CD4-positive, alpha-beta T cell treated with Interleukin-6 for 4 hours (primary cell): ENCODE measurements around the gene A4GALT.

Source experiments
- DNase-seq: peaks from one replicate; pipeline ENCODE4 v3.0.0-alpha.2; 2020; ENCODE audit warnings: mixed read lengths

Gene A4GALT

DNA sequence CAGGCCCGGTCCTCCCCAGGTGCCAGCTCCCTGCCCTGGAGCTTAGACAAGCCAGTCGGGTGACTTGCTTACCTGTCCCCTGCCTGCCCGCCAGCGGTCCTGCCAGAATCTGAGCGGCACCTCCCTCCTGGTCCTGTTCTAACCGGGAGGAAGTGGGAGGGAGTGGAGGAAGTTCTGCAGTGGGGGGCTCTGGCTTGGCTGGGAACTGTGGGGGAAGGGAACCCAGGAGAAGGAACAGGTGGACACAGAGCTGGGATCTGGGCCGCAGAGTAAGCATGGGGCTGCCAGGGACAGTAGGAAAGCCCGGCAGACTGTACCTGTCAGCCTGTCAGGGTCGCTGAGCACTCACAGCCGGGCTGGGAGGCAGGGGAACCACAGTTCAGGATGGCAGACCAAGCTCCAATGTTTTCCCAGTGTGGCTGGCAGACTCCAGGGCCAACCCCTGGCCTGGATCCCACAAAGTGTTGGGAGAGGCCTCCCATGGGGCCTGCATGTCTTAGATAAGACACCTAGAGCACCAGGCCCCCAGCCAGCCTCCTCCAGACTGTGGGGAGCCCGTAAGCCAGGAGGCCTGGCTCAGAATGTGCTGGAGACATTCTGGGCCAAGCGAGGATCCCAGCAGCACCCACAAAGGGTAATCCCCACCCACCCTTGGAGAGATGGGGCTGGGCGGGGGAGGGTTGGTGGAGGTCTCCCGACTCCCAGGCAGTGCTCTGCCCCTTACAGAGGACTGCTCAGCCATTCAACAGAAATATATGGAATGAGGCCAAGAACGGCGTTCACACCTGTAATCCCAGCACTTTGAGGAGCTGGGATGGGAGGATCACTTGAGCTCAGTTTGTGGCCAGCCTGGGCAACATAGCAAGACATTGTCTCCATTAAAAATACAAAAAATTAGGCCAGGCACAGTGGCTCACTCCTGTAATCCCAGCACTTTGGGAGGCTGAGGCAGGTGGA lies 73.8 kb downstream of the A4GALT start:
- DNase-seq, result no peak

DNA sequence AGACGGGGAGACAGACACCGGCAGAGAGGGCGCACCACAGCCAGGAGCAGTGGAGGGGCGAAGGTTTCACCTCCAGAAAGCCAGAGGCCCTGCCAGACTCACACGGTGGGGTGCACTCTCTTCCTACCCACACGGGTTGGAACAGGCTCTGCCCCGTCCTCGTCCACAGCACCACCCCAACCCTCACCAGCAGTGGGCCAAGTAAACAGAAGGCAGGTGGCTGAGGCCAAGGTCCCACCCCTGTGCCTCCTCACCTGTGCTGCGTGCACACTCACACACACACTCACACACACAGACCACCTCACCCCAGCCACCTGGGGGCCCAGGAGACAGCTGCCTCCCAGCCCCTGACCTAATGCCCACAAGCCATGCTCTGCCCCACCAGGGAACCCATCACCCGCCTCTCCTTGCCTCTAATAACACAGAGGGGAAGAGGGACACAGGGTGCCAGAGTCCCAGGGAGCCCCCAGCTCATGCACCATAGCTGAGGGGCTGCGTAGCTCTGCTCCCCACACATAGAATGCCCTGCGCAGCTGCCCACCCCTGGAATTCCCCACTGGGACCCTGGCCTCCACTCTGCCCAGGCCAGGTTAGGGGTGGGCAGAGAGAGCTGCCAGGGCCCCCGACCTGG lies 74.6 kb downstream of the A4GALT start:
- no peak for DNase-seq

DNA sequence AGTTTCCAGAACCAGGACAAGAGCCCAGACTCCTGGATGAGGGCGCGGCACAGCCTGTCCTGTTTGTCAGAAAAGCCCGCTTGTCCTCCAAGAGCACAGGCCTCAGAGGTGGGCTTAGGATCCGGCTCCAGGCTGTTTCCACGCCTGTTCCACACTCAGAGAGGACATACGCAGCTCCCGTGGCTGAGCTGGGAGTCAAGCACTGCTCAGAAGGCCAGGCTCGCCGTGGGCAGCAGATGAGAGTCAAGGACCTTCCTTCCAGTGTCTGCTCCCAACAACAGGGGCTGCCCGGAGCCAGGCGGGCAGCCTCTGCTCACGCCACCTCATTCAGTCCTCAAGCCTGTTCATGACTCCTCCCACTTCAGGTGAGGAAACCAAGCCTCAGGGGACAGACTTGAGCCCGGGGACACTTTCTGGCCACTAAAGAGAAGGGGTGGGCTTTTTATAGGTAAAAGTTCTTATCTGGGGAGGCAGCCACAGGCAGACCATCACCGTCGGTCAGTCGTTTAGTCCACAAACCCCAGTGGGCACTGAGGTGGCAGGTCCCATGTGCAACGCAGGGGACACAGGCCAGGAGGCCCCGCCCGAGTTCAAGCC lies 75.2 kb downstream of the A4GALT start:
- no peak for DNase-seq

DNA sequence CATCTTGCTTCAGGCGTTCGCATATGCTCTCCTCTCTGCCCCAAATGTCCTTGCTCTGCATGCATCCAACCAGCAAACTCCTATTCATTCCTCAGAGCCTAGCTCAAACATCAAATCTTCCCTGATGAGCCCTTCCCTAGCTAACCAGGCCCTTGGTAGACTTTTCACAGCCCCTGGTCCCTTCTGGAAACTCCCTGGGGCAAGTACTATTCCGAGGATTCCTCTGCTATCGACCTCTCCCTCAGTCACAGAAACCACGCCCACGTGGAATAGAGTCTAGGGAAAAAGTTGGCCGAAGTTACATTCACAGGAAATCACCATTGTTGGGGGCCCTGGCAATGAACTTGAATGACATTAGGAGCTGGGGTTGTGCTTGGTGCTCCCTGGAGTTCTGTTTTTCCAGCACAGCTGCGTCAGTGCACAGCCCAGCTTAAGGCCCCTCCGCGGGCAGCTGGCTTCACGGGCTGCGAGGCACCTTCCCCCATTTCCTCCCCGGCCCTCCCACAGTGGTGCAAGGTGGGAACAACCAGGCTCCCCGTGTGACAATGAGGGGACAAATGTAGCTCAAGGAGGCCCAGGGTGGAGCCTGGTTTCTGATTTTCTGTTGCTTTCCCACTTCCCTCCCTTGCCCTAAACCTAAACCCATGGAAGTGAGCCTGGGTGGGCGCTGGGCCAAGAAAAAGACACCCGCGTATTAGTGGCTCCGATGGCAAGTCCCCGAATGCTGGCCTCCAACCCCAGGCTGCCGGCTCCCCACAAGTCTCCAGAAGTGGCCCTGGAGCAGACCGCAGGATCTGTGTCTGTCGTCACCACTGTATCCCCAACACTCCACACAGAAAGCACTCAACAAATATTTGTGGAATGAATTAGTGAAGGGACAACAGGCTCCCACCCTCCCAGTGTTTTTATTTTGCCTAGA lies 76.0 kb downstream of the A4GALT start:
- DNase-seq, result no peak

DNA sequence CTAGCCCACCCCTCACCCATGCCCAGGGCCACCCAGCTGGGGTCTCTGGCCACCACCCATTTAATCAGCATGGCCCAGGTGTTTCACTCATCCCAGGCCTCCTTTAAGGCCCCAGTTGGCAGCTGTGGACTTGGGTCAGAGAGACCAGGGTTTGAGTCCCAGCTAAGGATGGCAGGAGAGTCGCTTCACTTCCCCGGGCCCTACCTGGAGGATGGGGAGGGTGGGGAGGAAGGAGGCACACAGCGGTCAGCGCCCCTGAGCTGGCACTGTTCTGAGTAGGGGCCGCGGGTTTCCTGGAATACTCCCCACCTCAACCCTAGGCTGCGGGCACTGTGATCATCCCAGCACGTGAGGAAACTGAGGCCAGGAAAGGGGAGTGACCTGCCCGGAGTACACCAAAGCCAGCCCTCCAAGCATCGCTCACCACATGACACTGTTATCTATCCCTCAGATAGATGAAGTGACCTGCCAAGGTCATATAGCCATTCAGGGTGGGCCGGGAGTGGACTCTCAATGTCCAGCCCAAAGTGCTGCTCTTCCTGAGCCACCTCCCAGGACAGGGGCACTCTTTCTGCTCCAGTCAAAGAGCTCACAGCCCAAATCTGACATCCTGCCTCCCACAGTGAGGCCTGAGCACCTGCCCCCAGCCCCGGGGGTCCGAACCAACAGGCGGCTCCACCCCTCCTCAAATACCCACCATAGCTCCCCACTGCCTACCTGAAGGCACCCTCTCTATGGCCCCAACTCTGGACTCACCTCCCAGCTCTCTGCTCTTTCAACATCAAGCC lies 76.8 kb downstream of the A4GALT start:
- no peak for DNase-seq

DNA sequence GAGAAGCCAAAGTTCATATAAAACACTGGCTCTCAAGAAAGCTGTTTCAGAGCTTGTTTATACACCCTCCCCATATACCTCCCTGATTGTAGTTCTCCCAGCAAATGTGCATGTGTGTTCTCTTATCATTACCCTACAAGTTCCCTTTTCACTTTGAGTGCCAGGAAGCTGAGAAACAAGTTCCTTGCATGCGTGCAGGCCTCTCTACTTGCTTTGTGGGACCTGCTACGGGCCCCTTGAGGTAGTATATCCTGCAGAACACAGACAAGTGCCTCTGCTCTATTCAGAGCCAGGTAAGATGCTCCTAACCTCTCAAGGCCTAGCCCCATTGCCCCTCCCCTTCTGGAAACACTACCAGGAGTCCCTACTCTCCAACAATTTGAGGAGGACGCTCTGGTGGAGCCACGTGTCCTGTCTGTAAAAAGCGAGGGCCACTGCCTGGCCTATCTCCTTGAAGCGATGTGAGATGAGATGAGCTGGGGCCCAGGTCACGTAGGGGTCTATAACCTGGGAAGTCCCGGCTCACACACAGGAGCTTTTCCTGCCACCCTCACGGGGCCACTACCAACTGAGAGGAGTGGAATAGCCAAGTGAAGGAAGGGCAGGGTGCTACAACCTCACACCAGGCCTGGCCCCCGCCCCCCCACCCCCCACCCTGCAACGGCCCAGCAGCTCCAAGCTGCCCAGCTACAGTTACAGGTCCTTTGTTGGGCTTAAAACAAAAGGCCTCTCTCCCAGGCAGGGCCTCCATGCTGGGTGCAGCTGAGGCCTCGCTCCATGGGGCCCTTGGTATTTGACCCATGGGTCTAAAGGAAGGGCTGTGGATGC lies 77.7 kb downstream of the A4GALT start:
- no peak for DNase-seq
